Measurements from ENCODE around the gene RELL2. TPM values are rescaled to one million over a fixed set of nuclear protein-coding genes. Genes with fewer than 3 reads are reported as not detected.

RELL2 gene
- total and polyA plus RNA-seq, 2 experiments from 2014 or later = 1.8 to 2.3 TPM

GRCh38 chr5:141646026-141646425 lies 9.2 kb downstream of the RELL2 start:
- Histone ChIP-seq H3K36me3 (no peaks in the 10 kb centered on the region), H3K27ac (no peak overlapping the region), H3K27me3 (no peaks in the 10 kb centered on the region), H3K9me3 (ENCODE audit: low read depth) (no peaks in the 10 kb centered on the region), H3K4me3 (no peak overlapping the region), H3K4me1 (ENCODE audit: low read depth) (no peaks in the 10 kb centered on the region)
- no peak for TF ChIP-seq CTCF (IDR thresholded peaks at IDR 0.05; ENCODE audit: low read depth, low read length)
- DNase-seq (ENCODE audit: low read depth in 1 of 2, low spot score in 1 of 2) = no peak

GRCh38 chr5:141647242-141647641 lies 10.4 kb downstream of the RELL2 start:
- no peaks in the 10 kb centered on the region for H3K27me3 ChIP-seq
- no peak overlapping the region for H3K4me3 ChIP-seq
- H3K4me1 ChIP-seq (ENCODE audit: low read depth) = no peaks in the 10 kb centered on the region
- no peak for DNase-seq (ENCODE audit: low read depth in 1 of 2, low spot score in 1 of 2)
- H3K9me3 ChIP-seq (ENCODE audit: low read depth) = no peaks in the 10 kb centered on the region
- no peak overlapping the region for H3K27ac ChIP-seq
- no peaks in the 10 kb centered on the region for H3K36me3 ChIP-seq
- TF ChIP-seq CTCF (IDR thresholded peaks at IDR 0.05; ENCODE audit: low read depth, low read length) = no peak

GRCh38 chr5:141647851-141648250 lies 11.1 kb downstream of the RELL2 start:
- no peak for DNase-seq (ENCODE audit: low read depth in 1 of 2, low spot score in 1 of 2)
- Histone ChIP-seq H3K36me3 (no peaks in the 10 kb centered on the region), H3K9me3 (ENCODE audit: low read depth) (no peaks in the 10 kb centered on the region), H3K4me1 (ENCODE audit: low read depth) (no peaks in the 10 kb centered on the region), H3K27ac (no peak overlapping the region), H3K27me3 (no peaks in the 10 kb centered on the region), H3K4me3 (no peak overlapping the region)
- no peak for TF ChIP-seq CTCF (IDR thresholded peaks at IDR 0.05; ENCODE audit: low read depth, low read length)

GRCh38 chr5:141649056-141649688 lies 12.4 kb downstream of the RELL2 start:
- DNase-seq (ENCODE audit: low read depth in 1 of 2, low spot score in 1 of 2) = no peak
- H3K4me3 ChIP-seq = no peak overlapping the region
- no peak for TF ChIP-seq CTCF (IDR thresholded peaks at IDR 0.05; ENCODE audit: low read depth, low read length)
- H3K4me1 ChIP-seq (ENCODE audit: low read depth) = no peaks in the 10 kb centered on the region
- H3K9me3 ChIP-seq (ENCODE audit: low read depth) = no peaks in the 10 kb centered on the region
- no peaks in the 10 kb centered on the region for H3K27me3 ChIP-seq
- H3K27ac ChIP-seq = no peak overlapping the region
- no peaks in the 10 kb centered on the region for H3K36me3 ChIP-seq

GRCh38 chr5:141649972-141650371 lies 13.2 kb downstream of the RELL2 start:
- H3K27ac ChIP-seq = no peak overlapping the region
- H3K36me3 ChIP-seq = no peaks in the 10 kb centered on the region
- H3K4me3 ChIP-seq = no peak overlapping the region
- no peaks in the 10 kb centered on the region for H3K4me1 ChIP-seq (ENCODE audit: low read depth)
- no peak for DNase-seq (ENCODE audit: low read depth in 1 of 2, low spot score in 1 of 2)
- no peaks in the 10 kb centered on the region for H3K9me3 ChIP-seq (ENCODE audit: low read depth)
- no peaks in the 10 kb centered on the region for H3K27me3 ChIP-seq
- TF ChIP-seq CTCF (IDR thresholded peaks at IDR 0.05; ENCODE audit: low read depth, low read length) = no peak

Data from cardiac muscle cell (in vitro differentiated cells and primary cell).